HG02973 (cell line): ENCODE measurements around the gene ARHGAP5.
A peak's percentile ranks its signal among the peaks of the same experiment; 100 is the strongest.

Experiments used
- ATAC-seq: cut with Tn5 transposase; IDR thresholded peaks from one replicate; pipeline ENCODE4 v1.9.1; 2021; ENCODE audit warnings: moderate library complexity; ENCODE audit not compliant: unreplicated experiment

Gene ARHGAP5

DNA sequence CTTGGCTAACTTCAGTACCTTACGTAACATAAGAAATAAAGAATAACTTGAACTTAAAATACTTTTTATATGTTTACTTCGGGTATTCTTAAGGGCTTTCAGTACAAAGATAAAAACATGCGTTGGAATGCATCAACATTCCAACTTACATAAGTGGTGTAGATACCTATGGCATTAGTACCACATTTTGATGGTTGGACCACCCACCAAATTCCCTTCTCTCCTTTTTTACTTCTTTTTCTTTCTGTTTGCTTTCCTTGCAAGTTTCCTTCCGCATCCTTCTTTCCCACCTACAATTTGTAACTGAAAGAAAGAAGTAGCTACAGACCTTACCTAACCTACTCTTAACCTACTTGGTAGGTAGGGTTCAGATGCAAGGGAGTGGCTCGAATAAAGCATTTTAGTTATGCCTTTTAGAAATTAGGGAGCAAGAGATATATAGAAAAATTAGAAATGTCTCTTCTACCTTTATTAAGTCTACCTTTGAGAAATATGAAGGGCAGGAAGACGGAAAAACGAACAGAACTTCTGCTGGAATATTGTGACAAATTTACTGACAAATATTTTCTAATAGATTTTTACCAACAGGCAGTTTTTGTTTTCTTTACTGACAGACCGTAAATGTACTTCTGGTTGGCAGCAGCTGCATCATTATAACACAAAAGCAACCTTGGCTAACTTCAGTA, 2.1 kb upstream of the ARHGAP5 start:
- ATAC-seq: no peak

- ATAC-seq: no peak
Observed at GRCh38 chr14:32075672-32076277, 1.3 kb upstream of the ARHGAP5 start.

DNA sequence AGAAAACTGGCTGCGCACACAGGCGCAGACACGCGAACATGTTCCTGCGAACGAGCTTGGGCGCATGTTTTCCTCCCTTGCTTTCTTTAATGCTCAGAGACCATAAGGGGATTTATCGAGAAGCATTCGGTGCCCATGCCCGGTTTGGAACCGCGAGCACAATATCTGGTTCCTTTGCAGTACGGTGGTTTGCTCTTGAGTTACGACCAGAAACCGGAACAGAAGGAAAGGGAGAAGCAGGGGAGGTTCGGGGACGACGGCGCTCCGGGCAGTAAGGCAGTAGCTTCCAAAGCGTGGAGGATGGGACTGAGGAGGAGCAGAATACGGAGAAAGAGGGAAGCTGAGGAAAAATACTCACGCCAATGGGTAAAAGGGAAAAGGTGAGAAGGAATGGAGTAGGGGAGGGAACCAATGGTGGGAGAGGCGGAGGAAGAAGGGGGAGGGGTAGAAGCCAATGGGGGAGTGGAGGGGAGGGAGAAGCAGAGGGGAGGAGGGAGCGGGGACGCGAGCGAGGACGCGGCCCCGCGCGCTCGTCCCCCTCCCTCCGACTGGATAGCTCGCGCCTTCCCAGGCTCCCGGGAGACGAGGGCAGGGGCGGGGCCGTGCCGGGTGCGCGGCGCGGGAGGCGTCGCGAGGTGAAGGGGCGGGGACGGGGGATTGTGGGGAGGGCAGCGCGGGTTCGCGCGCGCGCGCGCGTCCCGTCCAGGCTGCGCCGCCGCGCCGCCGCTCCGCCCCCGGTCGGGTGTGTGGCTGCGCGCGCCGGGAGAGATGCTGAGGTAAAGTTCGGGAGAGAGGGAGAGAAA, 625 bp upstream of the ARHGAP5 start:
- ATAC-seq: peak; percentile 44

DNA sequence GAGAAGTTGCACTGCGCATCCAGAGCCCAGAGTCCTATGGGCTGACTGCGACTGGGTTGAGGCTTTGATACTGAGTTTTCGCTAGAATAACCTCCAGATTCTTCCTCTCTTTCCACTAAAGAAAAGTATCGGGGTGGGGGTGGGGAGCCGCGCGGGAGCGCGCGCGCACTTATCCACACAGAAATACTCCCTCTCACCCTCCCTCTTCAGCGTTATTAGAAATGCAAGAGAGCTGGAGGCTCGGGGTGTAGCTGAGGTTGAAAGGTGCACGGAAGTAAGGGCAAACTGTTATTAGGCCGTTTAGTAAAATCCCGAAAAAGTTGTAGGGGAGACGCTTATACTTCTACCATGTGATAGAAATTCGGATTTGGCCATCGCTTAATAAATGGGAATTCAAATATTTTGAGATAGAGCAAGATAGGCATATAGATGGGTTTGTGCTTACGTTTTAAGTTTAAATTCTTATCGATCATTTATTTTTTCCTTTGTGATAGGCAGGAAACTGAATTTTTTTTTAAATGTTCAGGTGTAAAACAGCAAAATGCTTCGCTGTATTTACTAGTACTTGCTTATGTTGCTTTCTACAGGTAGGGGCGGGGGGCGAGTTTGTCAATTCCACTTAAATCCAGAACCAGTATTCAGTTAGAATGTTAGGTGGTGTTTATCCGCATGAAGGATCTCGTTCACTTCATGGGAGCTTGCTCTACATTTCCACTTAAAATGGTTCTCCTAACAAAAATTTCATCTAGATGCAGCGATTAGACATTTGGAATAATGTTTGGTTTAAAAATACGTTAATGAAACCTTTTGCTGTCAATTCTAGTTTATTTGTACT, 1.1 kb downstream of the ARHGAP5 start:
- ATAC-seq: no peak

DNA sequence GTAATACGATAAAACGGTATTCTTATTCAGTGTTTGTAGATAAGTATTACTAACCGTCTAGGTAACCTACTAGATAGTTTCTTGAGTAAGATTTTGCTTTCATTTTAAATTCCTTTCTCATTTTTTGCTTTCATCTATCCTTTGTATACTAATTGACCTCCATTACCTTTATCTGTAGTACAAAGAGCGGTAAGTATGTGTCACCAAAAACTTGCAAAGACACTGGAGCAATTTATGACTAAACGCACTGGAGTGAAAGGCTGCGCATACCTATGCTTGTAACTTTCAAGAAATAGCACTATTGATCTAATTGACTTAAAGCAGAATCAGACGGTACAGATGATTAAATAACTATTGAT, 1.7 kb downstream of the ARHGAP5 start:
- no peak for ATAC-seq

DNA sequence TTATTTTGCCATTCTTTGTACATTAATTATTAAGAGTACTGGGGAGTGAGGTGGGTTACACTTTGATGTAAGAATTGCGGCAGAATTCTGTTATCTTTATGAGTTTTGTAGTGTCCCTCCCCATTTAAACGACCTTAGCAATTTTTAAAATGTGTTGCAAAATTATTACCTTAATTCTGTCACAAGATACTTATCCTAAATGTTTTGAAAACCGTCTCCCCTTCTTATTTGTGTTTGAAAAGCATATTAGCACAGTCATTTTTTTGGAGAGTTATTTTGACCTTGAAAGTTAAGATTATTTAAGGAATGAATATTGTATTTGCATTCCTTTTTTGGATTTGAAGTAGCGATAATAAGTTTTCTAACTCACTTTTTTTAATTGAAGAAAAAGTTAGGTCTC, 2.2 kb downstream of the ARHGAP5 start:
- ATAC-seq: no peak

DNA sequence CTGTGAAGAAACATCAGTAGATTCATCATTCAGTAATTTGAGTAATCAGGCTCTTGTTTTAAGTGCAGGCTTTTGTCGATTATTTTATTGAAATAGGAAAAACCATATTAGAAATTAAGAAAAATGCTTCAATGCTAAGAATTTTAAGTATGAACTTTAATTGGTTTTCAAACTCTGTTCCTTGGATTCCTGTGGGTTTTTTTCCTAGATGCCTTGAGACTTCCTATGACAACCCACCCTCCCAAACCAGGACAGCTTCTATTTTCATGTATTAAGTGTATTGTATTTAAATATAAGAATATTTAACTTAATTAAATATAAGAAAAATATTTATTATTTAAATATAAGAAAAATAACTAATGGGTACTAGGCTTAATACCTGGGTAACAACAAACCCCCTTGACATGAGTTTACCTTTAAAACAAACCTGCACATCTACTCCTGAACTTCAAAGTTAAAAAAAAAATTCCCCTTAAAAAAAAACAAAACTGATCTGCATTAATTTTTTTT, 3.0 kb downstream of the ARHGAP5 start:
- no peak for ATAC-seq

- ATAC-seq: no peak
Observed at GRCh38 chr14:32081901-32082300, 4.8 kb downstream of the ARHGAP5 start.

GRCh38 chr14:32083315-32083624, 6.2 kb downstream of the ARHGAP5 start:
- no peak for ATAC-seq

GRCh38 chr14:32083789-32084188, 6.7 kb downstream of the ARHGAP5 start:
- no peak for ATAC-seq

DNA sequence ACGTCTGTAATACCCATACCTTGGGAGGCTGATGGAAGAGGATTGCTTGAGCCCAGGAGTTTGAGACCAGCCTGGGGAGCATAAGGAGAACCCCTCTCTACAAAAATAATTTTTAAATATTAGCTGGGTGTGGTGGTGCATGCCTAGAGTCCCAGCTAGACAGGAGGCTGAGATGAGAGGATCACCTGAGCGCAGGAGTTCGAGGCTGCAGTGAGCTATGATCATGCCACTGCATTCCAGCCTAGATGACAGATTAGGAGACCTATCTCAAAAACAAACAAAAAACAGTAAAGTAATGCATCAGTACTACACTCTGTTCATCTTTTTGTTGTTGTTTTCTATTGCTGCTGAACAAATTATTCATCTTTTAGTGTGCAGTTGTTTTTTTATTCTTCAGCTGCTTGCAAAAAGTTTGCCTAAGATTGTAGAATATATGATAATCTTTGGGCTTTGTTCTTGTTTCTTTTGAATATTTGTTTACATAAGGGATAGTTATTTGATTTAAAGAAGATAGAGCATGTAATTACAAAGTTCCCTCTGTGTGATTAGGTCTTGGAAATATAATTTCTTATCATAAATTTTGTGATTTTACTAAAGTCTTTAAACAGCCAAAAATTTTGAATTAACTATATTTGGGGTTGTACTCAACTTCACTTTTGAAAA, 8.2 kb downstream of the ARHGAP5 start:
- ATAC-seq: no peak

- ATAC-seq: no peak
Observed at GRCh38 chr14:32085845-32086383, 8.8 kb downstream of the ARHGAP5 start.

DNA sequence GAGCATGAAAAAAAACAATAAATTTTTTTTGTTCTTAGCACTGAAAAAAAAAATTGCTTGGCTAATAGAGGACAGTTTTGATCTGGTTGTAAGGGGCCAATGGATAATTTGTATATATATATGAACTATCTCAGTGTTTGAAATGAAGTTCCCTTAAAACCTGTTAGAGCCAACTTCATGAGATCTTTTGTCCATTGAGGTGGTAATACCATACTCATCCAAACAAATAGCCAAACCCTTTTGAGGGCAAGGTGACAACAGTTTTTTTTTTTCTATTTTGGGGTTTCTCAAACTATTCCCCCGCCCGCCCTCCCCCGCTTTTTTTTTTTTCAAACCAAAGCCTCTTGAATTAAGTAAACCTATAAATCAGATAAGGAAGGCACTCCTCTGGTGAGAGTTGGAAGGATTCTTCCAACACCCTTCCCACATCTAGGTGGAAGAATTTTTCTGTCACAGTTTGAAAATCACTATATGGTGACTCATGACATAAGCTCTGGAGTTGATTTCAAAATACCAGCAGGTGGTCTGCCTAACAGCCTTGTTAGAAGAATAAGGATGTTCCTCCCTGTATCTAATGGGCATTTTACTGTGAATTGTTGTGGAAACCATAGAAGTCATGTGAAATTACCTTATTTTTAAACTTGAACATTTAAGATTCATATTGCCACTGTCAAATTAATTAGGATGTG, 10.2 kb downstream of the ARHGAP5 start:
- ATAC-seq: no peak

DNA sequence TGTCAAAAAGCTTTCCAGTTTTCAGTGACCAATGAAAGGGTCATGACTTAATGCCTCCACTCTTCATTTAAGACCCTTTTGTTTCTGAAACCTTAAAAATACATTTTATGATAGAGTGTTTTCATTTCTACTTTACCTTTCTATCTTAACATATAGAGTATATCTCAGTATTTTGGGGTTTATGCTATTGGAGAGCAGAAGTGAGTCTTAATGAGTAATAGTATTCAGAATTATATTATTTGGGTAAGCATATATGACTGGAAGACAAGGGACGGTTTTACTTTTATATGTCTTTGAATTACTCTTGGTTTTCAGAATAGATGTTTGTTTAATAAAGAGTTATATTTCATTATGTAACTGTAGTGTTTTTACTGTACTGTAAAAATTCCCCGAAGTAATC, 10.8 kb downstream of the ARHGAP5 start:
- ATAC-seq: no peak

DNA sequence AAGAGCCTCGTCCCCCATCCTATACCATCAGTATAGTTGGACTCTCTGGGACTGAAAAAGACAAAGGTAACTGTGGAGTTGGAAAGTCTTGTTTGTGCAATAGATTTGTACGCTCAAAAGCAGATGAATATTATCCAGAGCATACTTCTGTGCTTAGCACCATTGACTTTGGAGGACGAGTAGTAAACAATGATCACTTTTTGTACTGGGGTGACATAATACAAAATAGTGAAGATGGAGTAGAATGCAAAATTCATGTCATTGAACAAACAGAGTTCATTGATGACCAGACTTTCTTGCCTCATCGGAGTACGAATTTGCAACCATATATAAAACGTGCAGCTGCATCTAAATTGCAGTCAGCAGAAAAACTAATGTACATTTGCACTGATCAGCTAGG, 13.6 kb downstream of the ARHGAP5 start:
- no peak for ATAC-seq

DNA sequence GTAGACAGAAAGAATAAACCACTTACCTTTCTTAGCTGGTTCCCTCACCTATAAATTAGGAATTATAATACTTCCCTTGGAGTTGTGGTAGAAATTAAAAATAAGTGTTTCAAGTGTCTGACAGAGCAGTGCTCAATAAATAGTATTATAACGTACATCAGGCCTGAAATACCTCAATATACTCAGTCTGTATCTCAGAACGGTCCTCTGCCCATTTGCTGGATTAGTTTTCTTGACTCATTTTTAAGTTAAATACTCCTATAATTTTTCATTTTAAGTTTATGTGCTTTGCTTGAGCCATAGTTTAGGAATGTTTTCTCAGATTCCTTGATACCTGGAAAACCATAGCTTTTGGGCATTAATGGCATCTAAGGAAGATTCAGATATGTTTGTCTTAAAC, 22.4 kb downstream of the ARHGAP5 start:
- ATAC-seq: no peak

DNA sequence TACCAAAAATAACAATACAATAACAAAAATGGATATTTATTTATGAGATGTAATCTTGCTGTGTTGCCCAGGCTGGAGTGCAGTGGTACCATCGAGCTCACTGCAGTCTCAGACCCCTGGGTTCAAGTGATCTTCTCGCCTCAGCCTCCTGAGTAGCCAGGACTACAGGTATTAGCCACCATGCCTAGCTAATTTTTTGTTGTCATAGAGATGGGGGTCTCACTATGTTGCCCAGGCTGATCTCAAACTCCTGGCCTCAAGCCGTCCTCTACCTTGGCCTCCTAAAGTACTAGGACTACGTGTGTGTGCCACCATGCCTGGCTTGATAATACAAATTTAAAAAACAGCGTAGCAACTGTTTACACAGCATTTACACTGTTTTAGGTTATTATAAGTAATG, 23.1 kb downstream of the ARHGAP5 start:
- no peak for ATAC-seq

GRCh38 chr14:32102152-32102787, 25.2 kb downstream of the ARHGAP5 start:
- ATAC-seq: peak; percentile 70

DNA sequence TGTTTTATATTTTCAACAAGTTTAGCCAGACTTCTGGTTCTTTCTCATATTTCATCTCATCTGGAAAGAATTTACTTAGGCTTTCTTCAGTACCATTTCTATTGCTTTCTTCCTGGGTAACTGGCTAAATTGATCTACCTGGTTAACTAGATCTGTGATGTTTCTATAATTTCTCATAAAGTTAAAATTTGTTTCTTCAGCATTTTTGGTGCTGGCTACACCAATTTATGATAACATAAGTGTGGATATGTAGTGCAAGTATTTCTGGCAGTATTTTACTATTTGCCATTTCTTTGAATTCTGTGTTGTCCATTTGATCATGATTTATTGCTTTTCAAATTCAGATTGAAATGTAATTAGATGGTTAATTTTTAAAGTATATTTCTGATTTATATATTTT, 25.9 kb downstream of the ARHGAP5 start:
- ATAC-seq: no peak
